ENCODE measurements around the gene DNAH12.

The DNAH12 gene

GRCh38 chr3:57283334-57283733 lies 260.8 kb downstream of the DNAH12 start:
- H3K4me3 ChIP-seq (ENCODE audit: low read depth, low read length): no peak overlapping the region
- no peak for TF ChIP-seq CTCF (IDR thresholded peaks at IDR 0.05; ENCODE audit: borderline replicate concordance, insufficient read depth, low read depth, low read length)

- no peak for TF ChIP-seq CTCF (IDR thresholded peaks at IDR 0.05; ENCODE audit: borderline replicate concordance, insufficient read depth, low read depth, low read length)
- no peak overlapping the region for H3K4me3 ChIP-seq (ENCODE audit: low read depth, low read length)
Observed at GRCh38 chr3:57281715-57282114, 262.4 kb downstream of the DNAH12 start.

GRCh38 chr3:57279685-57280084 lies 264.5 kb downstream of the DNAH12 start:
- TF ChIP-seq CTCF (IDR thresholded peaks at IDR 0.05; ENCODE audit: borderline replicate concordance, insufficient read depth, low read depth, low read length): no peak
- H3K4me3 ChIP-seq (ENCODE audit: low read depth, low read length): no peak overlapping the region

GRCh38 chr3:57278237-57278636 lies 265.9 kb downstream of the DNAH12 start:
- no peak for TF ChIP-seq CTCF (IDR thresholded peaks at IDR 0.05; ENCODE audit: borderline replicate concordance, insufficient read depth, low read depth, low read length)
- no peak overlapping the region for H3K4me3 ChIP-seq (ENCODE audit: low read depth, low read length)

GRCh38 chr3:57275393-57275792 lies 268.8 kb downstream of the DNAH12 start:
- no peak for TF ChIP-seq CTCF (IDR thresholded peaks at IDR 0.05; ENCODE audit: borderline replicate concordance, insufficient read depth, low read depth, low read length)

GRCh38 chr3:57274845-57275244 lies 269.3 kb downstream of the DNAH12 start:
- H3K4me3 ChIP-seq (ENCODE audit: low read depth, low read length): no peak overlapping the region
- TF ChIP-seq CTCF (IDR thresholded peaks at IDR 0.05; ENCODE audit: borderline replicate concordance, insufficient read depth, low read depth, low read length): no peak

More at GRCh38 chr3:57275393-57275792, 268.8 kb downstream of the DNAH12 start:
- H3K4me3 ChIP-seq (ENCODE audit: low read depth, low read length): no peak overlapping the region

GRCh38 chr3:57268416-57268815 lies 275.7 kb downstream of the DNAH12 start:
- no peak for TF ChIP-seq CTCF (IDR thresholded peaks at IDR 0.05; ENCODE audit: borderline replicate concordance, insufficient read depth, low read depth, low read length)
- H3K4me3 ChIP-seq (ENCODE audit: low read depth, low read length): no peak overlapping the region

Measured in GM12875 (cell line).